GM18870 (cell line): ENCODE results near the gene TBC1D14.
"Not testable (repeated sequence)": the region's sequence is repeated elsewhere in the genome, so short reads cannot be mapped to it uniquely, and the experiment has no call there.

Experiments used
- ATAC-seq: cut with Tn5 transposase; IDR thresholded peaks from one replicate; pipeline ENCODE4 v1.9.1; 2021; ENCODE audit warnings: moderate library complexity; ENCODE audit not compliant: unreplicated experiment

Gene TBC1D14

GRCh38 chr4:7073526-7074390 lies 164.1 kb downstream of the TBC1D14 start:
- ATAC-seq = no peak

GRCh38 chr4:7074426-7074825 lies 164.8 kb downstream of the TBC1D14 start:
- no peak for ATAC-seq

GRCh38 chr4:7075962-7076695 lies 166.5 kb downstream of the TBC1D14 start:
- ATAC-seq = no peak

GRCh38 chr4:7076696-7077082 lies 167.1 kb downstream of the TBC1D14 start:
- no peak for ATAC-seq

- ATAC-seq = no peak
These were observed 167.7 kb downstream of the TBC1D14 start for GRCh38 chr4:7077371-7077770.

GRCh38 chr4:7078025-7078424 lies 168.4 kb downstream of the TBC1D14 start:
- no peak for ATAC-seq

- ATAC-seq = not testable (repeated sequence)
These were observed 169.9 kb downstream of the TBC1D14 start for GRCh38 chr4:7079483-7079882.

- not testable (repeated sequence) for ATAC-seq
These were observed 170.3 kb downstream of the TBC1D14 start for GRCh38 chr4:7079909-7080308.
